GM19193 (cell line): ENCODE measurements around the gene SNRNP25.
A peak's percentile ranks its signal among the peaks of the same experiment; 100 is the strongest.

Experiments
- POLR2A ChIP-seq: IDR thresholded peaks from 4 replicates; pipeline ENCODE4 v1.6.1; 2011; ENCODE audit not compliant: insufficient read depth, insufficient read length; ENCODE audit errors: extremely low read depth

The SNRNP25 gene

GRCh38 chr16:53346-54236, at the start of gene SNRNP25, which contains the start of gene POLR3K:
TSS of gene SNRNP25 (plus strand) at chr16:53828. CDS start at chr16:54017, 189 bp downstream.
TSS of gene POLR3K (minus strand) at chr16:53608. CDS start at chr16:53586, 22 bp downstream.
- TF ChIP-seq POLR2A = peak; percentile 87

GRCh38 chr16:9903-10665, 43.5 kb upstream of the SNRNP25 start:
- no peak for TF ChIP-seq POLR2A

- no peak for TF ChIP-seq POLR2A
Measured at GRCh38 chr16:33877-34647, 19.6 kb upstream of the SNRNP25 start.

DNA sequence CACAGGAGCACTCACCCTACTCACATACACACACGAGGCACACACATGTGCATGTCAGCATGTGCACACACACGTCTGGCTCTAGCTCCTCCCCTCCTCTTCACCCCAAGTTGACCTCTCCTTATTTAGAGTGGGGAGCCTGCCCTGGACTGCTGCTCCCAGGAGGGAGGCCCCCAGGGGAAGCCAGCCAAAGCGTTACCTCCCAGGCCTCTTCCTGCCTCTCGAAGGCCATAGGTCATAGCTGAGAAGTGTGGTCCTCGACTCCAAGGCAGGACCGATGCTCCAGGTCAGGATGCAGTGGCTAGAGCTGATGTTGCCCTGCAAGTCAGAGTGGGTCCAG, 19.0 kb upstream of the SNRNP25 start:
- TF ChIP-seq POLR2A = no peak

GRCh38 chr16:35011-35677, 18.5 kb upstream of the SNRNP25 start:
- no peak for TF ChIP-seq POLR2A

DNA sequence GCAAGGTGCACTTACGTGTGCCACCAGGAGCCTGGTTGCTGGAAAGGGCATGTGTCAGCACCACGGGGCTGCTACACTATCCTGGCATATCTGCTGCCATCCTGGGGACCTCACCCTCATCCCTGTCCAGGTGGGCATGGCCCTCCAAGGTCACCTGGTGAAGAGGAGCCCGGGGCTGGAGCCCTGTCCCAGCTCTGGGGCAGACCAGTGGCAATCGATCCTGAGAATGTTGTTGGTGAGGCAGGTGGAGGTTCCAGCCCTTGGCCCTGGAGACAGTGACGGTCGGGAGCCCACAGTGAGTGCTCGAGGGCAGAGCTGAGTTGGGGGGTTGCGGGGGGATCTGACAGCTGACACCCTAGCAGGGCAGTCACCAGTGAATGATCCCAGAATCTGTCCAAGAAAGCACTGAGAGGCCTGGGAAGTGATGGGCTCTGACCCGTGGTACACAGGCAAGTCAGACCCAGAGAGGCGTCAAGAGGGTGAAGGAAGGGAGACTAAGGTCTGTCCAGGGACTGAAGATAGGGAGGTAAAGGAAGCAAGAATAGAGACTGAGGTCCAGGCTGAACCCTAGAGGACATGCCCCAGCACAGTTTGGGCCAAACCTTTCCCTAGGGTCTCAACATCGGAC, 17.8 kb upstream of the SNRNP25 start:
- TF ChIP-seq POLR2A = no peak

DNA sequence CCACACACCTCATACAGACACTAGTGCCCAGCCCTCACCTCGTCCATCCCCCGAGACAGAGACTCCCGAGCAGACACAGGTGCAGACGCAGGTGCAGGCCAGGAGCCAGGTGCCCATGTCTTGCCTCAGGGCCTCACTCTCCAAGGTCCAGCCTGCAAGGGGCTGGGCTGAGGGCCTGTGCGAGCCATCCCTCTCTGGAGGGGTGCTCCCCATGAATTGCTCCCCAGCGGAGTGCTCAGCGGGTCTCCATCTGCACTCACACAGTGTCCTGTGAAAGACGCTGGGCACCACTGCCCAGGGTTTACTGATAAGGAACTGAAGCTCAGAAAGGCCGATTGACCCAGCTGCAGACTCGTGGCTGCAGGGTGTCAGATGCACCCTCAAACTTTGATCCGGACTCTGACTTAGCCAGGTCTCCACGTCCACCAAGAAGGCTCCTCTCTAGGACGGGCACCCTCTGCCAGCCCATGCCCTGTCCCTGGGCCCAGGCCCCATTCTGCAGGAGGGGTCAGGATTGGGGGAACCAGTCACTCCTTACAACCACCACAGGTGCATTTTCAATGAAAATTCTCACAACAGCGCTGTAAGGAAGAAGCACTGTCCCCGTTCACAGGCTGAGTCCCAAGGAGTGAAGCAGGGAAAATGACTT, 17.2 kb upstream of the SNRNP25 start:
- no peak for TF ChIP-seq POLR2A

DNA sequence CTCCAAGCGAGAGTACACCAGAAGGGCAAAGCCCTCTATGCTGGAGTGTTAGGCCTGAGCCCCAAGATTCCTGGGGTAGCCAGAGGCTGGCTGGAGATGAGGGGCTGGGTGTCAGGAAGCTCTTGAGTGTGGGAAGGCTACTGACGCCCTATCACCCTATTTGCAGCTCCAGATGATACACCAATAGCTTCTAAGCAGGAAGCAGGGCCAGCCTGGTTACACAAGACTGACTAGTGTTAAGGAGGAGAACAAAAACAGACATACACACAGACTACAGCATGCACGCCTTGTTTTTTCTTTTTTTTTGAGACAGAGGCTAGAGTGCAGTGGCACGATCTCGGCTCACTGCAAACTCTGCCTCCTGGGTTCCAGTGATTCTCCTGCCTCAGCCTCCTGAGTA, 16.1 kb upstream of the SNRNP25 start:
- TF ChIP-seq POLR2A = no peak

DNA sequence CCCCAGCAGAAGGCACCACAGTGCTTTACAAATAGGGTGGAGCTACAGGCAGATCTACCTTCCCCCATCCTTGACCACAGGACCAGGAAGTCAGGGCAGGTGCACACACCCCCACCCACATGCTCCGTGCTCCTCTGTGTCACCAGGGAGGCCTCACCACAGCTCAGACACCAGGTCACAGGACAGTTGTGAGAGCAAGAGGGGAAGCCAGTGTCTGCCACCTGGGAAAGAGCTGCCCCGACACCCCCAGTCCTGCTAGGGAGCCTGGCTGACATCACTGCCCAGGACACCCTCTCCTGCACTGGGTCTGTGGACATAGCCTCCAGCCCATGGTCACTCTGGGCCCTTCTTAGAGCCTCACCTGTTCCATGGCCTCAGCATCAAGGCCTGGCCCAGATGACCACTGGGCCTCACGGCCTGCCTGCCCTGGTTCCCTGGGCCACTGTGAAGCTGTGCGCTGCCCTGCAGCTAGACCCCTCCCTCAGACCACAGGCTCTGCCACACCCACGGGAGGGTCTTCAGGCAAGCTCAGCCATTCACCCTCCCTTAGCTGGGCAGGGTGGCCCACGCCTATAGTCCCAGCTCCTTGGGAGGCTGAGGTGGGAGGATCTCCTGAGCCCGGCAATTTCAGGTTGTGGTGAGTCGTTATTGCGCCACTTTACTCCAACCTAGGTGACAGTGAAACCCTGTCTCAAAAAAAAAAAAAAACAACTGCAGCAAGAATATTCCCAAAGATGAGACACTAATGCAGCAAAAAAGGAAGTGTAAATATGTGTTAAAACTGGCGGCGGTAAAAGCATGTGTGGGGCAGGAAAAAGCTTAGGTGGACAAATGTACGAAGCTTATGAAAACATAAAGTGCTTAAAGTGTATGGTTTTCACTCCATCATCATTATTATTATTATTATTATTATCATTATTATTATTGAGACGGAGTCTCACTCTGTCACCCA, 14.4 kb upstream of the SNRNP25 start:
- TF ChIP-seq POLR2A = peak; percentile 33

- no peak for TF ChIP-seq POLR2A
Measured at GRCh38 chr16:41439-42068, 12.1 kb upstream of the SNRNP25 start.

- TF ChIP-seq POLR2A = no peak
Measured at GRCh38 chr16:42069-42457, 11.6 kb upstream of the SNRNP25 start.

DNA sequence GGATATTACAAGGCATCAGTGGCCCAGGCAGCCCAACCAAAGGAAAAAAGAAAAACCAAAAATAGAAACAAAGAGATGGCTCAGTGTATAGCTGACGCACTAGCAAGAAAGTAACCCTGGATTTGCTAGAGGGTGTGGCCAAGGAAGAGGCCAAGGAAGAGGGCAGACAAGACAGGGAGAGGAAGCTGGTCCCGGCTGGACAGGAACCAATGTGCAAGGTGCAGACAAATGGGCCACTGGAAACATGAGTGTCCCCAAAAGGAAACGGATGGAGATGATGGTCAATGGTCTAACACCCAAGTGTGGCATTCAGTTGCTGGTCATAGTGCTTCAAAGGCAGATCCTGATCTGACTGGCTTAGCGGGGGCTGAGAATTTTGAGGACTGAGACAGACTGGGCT, 10.9 kb upstream of the SNRNP25 start:
- no peak for TF ChIP-seq POLR2A
